Measurements from ENCODE around the gene UHRF1.

DNA sequence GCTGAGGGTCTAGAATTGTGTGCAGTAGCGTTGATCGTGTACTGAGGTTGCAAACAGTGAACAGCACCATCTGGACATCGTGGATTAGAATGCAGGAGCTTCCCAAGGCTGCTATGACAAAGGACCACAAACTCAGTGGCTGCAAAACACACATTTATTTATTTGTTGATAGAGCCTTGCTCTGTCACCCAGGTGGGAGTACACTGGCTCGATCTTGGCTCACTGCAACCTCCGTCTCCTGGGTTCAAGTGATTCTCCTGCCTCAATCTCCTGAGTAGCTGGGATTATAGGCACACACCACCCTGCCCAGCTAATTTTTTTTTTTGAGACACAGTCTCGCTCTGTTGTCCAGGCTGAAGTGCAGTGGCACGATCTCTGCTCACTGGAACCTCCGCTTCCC, 2.3 kb upstream of the UHRF1 start:
- TF ChIP-seq, protein P1, sequence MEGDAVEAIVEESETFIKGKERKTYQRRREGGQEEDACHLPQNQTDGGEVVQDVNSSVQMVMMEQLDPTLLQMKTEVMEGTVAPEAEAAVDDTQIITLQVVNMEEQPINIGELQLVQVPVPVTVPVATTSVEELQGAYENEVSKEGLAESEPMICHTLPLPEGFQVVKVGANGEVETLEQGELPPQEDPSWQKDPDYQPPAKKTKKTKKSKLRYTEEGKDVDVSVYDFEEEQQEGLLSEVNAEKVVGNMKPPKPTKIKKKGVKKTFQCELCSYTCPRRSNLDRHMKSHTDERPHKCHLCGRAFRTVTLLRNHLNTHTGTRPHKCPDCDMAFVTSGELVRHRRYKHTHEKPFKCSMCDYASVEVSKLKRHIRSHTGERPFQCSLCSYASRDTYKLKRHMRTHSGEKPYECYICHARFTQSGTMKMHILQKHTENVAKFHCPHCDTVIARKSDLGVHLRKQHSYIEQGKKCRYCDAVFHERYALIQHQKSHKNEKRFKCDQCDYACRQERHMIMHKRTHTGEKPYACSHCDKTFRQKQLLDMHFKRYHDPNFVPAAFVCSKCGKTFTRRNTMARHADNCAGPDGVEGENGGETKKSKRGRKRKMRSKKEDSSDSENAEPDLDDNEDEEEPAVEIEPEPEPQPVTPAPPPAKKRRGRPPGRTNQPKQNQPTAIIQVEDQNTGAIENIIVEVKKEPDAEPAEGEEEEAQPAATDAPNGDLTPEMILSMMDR (IDR thresholded peaks at IDR 0.05), result no peak
- no peak for TF ChIP-seq POLR2A (IDR thresholded peaks at IDR 0.05)
